Fibroblast of villous mesenchyme (primary cell): ENCODE data around the gene SLC39A11. TPM values are rescaled to one million over a fixed set of nuclear protein-coding genes. Genes with fewer than 3 reads are reported as not detected.

Experiments used
- DNase-seq: peaks from one replicate; pipeline ENCODE4 v3.0.0-alpha.2; 2010; ENCODE audit warnings: low read depth
- H3K4me3 ChIP-seq: 2 replicates; pipeline ENCODE4 v1.5.1; 2011; ENCODE audit warnings: low read depth, mild to moderate bottlenecking, low read length
- total RNA-seq: library from RNA; depleted of rRNA; stranded (reverse); fragments of >200 nt; gene quantifications from 2 replicates; pipeline ENCODE4 v1.2.3, GENCODE V29; 2012
- TF ChIP-seq, protein P1 (sequence below): IDR thresholded peaks from 2 replicates; pipeline ENCODE4 v1.5.1; 2012; ENCODE audit warnings: low read depth, mild to moderate bottlenecking, low read length; ENCODE audit not compliant: insufficient read depth

Gene SLC39A11
- total RNA-seq, 1 donor, result 16.0 TPM

GRCh38 chr17:73091770-73092522 is 542 bp downstream of the SLC39A11 start:
- peak overlapping the region; percentile 78 for H3K4me3 ChIP-seq
- DNase-seq, result peak; percentile 32
- TF ChIP-seq, protein P1, sequence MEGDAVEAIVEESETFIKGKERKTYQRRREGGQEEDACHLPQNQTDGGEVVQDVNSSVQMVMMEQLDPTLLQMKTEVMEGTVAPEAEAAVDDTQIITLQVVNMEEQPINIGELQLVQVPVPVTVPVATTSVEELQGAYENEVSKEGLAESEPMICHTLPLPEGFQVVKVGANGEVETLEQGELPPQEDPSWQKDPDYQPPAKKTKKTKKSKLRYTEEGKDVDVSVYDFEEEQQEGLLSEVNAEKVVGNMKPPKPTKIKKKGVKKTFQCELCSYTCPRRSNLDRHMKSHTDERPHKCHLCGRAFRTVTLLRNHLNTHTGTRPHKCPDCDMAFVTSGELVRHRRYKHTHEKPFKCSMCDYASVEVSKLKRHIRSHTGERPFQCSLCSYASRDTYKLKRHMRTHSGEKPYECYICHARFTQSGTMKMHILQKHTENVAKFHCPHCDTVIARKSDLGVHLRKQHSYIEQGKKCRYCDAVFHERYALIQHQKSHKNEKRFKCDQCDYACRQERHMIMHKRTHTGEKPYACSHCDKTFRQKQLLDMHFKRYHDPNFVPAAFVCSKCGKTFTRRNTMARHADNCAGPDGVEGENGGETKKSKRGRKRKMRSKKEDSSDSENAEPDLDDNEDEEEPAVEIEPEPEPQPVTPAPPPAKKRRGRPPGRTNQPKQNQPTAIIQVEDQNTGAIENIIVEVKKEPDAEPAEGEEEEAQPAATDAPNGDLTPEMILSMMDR, result no peak

DNA sequence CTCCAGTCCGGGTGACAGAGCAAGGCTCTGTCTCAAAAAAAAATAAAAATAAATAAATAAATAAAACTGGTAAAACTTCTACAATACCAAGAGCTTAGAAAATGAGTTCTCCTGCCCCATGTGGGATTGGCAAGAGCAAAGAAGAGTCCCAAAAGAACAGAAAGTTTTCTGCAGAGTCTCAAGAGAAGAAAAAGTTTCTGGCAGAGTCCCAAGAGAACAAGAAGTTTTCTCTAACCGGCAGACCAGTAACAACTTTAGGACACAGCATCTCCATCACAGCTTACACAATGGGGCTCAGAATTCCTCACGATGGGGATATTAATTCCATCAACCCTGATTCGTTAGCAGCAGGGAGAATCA is 1.1 kb downstream of the SLC39A11 start:
- no peak for DNase-seq
- H3K4me3 ChIP-seq, result peak overlapping the region; percentile 78

DNA sequence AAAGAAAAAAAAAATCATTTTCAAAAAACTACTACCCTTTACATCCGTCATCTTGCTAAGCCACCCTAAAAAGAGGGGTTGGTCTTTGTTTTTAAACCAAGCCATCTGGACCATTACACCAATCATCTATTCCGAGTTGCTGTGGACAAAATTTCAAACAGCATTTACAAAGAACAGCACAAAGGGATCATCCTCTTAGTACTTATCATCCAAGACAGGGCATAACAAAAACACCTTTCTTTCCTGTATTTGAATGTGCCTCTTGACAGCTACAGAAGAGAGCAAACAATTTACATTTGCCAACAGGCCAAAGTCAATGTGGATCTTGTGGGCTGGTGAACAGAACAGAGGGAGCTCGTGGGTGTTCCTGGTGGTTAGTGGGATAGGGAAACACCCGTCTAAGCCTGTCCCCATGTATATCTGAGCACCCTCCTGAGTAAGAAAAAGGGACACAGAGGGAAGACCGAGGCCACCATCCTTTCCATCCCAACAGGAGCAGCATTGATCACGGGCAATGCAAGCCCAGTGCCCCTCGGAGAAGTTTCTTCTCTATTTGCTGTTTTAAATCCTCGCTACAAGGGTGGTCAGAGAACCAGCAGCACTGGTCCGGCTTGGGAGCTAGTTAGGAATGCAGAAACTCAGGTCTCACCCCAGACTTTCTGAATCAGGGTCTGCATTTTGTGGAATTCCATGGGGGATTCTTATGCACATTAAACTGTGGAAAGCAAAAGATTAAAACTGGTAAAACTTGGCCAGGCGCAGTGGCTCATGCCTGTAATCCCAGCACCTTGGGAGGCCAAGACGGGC is 1.9 kb downstream of the SLC39A11 start:
- H3K4me3 ChIP-seq, result no peak overlapping the region
- no peak for DNase-seq
- TF ChIP-seq, protein P1, result no peak

More for the DNA sequence above, 1.1 kb downstream of the SLC39A11 start:
- TF ChIP-seq, protein P1, result no peak

- DNase-seq, result no peak
- TF ChIP-seq, protein P1, result no peak
- H3K4me3 ChIP-seq, result no peak overlapping the region
These were observed 2.9 kb downstream of the SLC39A11 start for GRCh38 chr17:73089322-73090317.

DNA sequence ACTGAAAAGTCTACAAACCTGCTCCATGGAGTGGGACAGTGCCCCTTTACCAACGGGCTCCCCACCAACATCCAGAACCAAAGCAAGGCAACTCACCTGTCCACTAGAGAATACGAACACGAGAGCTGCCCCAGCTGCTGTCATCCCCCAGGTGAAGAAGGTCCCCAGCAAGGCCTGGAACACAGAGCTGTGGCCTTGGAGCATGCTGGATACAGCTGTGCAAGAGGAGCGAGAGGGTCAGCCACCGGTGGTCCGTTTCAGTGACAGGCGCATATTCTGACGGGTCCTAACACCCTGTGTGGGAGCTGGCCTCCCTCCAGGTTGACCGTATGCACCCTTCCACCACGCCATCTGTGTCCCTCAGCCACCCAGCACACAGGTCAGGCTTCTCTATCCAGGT is 3.9 kb downstream of the SLC39A11 start:
- TF ChIP-seq, protein P1, result no peak
- DNase-seq, result no peak
- H3K4me3 ChIP-seq, result no peak overlapping the region

- TF ChIP-seq, protein P1, result no peak
- no peak overlapping the region for H3K4me3 ChIP-seq
- no peak for DNase-seq
These were observed 9.1 kb downstream of the SLC39A11 start for GRCh38 chr17:73083432-73083831.
